GM18502 (cell line): ENCODE results near the gene TMEM41B.
"Not testable (repeated sequence)": the region's sequence is repeated elsewhere in the genome, so short reads cannot be mapped to it uniquely, and the experiment has no call there.

ENCODE experiments used
- ATAC-seq: cut with Tn5 transposase; IDR thresholded peaks from one replicate; pipeline ENCODE4 v1.9.1; 2021; ENCODE audit warnings: mild to moderate bottlenecking; ENCODE audit not compliant: unreplicated experiment, poor library complexity

TMEM41B gene

DNA sequence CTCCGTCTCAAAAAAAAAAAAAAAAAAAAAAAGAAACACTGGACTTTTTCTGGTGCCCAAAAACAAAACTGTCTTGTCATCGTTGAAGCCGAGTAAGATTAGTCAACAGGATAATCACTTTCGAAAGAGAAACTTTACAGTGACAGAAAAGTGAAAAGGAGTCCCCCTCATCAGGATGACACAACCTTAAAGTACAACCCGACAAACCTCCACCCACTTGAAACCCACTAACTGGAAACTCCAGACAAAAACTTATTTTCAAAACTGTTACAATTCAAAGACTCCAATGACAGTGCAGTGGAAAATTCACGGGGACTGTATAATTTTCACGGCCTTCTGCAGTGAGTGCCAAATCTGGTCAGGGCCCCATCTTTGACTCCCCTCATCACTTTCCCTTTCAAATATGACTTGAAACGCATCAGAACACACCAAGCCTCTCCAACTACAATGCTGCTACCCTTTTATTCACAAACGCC, 50.5 kb downstream of the TMEM41B start:
- peak; percentile 57 for ATAC-seq

DNA sequence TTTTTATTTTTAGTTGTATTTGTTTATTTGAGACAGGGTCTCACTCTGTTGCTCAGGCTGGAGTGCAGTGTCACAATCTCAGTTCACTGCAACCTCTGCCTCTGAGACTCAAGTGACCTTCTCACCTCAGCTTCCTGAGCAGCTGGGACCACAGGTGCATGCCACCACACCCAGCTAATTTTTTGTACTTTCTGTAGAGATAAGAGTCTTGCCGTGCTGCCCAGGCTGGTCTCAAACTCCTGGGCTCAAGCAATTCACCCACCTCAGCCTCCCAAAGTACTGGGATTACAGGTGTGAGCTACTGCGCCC, 53.6 kb downstream of the TMEM41B start:
- peak; percentile 27 for ATAC-seq

DNA sequence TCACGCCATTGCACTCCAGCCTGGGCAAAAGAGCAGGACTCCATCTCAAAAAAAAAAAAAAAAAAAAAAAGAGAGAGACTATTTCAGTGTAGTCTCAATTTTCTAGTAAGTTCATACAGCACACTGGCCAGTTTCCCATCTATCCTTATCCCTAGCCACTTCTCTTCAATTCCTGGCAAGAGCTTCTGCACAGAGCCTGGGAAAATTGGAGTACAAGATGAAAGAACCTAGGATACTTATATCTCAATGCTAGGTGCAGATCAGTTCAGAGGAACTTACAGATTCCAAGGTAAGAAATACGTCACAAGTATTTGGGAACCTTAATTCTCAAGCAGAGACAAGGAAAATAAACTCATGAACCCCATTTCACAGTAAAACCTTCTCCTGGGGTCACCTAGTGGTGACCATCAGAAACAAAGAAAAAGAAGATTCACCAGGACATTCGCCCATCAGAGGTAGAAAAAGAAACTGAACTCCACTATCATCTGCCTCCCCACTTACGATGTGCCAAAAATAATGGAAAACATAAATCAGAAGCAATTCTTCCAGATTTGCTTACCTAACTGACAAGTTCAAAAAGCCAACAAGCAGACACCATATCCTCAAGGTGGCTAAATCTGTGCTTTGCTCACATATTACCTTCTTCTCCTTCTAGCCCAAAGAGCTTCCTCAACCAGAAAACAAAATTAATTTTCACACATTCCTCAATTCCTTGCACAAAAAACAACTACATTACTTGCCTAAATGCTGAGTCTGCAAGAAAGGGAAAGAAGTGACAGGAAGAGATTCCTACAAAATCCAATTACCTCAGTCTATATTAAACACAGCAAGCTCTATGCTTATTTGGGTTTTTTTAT, 54.2 kb downstream of the TMEM41B start:
- ATAC-seq: no peak

GRCh38 chr11:9258279-9258678, 56.1 kb downstream of the TMEM41B start:
- not testable (repeated sequence) for ATAC-seq

GRCh38 chr11:9254416-9254815, 60.0 kb downstream of the TMEM41B start:
- ATAC-seq: no peak

GRCh38 chr11:9253086-9253485, 61.3 kb downstream of the TMEM41B start:
- ATAC-seq: no peak

GRCh38 chr11:9251311-9251710, 63.1 kb downstream of the TMEM41B start:
- no peak for ATAC-seq

GRCh38 chr11:9250139-9250582, 64.2 kb downstream of the TMEM41B start:
- peak; percentile 80 for ATAC-seq

- no peak for ATAC-seq
Observed at GRCh38 chr11:9249252-9249651, 65.1 kb downstream of the TMEM41B start.

- ATAC-seq: no peak
Observed at GRCh38 chr11:9247863-9248262, 66.5 kb downstream of the TMEM41B start.

DNA sequence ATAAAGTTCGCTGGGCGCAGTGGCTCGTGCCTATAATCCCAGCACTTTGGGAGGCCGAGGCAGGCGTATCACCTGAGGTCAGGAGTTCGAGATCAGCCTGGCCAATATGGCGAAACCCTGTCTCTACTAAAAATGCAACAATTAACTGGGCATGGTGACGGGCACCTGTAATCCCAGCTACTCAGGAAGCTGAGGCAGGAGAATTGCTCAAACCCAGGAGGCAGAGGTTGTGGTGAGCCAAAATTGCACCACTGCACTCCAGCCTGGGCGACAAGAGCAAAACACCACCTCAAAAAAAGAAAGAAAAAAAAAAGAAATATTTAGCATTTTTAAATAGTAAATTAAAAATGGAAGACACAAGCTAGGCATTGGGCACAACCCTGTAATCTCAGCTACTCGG, 78.2 kb downstream of the TMEM41B start:
- ATAC-seq: not testable (repeated sequence)

- no peak for ATAC-seq
Observed at GRCh38 chr11:9232482-9232881, 81.9 kb downstream of the TMEM41B start.

- peak; percentile 45 for ATAC-seq
Observed at GRCh38 chr11:9231848-9232177, 82.6 kb downstream of the TMEM41B start.
